Measurements from ENCODE around the gene IL10RB. TPM values are rescaled to one million over a fixed set of nuclear protein-coding genes. Genes with fewer than 3 reads are reported as not detected.

The IL10RB gene
- total and polyA plus RNA-seq, 7 donors = 15.0 to 66.8 (median 26.2) TPM

DNA sequence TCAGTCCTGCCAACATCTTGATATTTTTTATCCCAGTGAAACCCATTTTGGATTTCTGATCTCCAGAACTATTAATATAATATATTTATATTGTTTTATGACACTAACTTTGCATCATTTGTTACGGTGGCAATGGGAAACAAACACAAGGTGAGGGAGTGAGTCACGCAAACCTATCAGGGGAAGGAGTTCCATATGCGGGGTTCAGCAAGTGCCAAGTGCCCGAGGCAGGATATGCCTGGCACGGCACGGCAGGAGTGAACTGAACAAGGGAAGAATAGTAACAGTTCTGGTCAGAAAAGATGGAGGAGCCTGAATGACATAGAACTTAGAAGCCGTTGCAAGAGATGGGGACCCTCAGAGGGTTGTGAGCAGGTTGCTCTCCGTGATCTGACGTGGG, 7.7 kb upstream of the IL10RB start:
- Histone ChIP-seq H3K27me3 (no peaks in the 10 kb centered on the region), H3K27ac (no peak overlapping the region), H3K4me1 (no peaks in the 10 kb centered on the region), H3K9me3 (no peaks in the 10 kb centered on the region), H3K4me3 (no peak overlapping the region), H3K36me3 (peaks cover 0 to 59% (median 23%) of the 10 kb centered on the region in 4 donors)
- intact Hi-C loops (cut with DNase I) = no loop called here
- 97% methylated on average over 9 of the region's 9 CpGs for WGBS, 2 donors
- no peak for DNase-seq
- no peak for TF ChIP-seq EP300 (IDR thresholded peaks at IDR 0.05)
- TF ChIP-seq POLR2AphosphoS5 (IDR thresholded peaks at IDR 0.05) = no peak
- TF ChIP-seq POLR2A (IDR thresholded peaks at IDR 0.05) = no peak
- TF ChIP-seq, protein P1, sequence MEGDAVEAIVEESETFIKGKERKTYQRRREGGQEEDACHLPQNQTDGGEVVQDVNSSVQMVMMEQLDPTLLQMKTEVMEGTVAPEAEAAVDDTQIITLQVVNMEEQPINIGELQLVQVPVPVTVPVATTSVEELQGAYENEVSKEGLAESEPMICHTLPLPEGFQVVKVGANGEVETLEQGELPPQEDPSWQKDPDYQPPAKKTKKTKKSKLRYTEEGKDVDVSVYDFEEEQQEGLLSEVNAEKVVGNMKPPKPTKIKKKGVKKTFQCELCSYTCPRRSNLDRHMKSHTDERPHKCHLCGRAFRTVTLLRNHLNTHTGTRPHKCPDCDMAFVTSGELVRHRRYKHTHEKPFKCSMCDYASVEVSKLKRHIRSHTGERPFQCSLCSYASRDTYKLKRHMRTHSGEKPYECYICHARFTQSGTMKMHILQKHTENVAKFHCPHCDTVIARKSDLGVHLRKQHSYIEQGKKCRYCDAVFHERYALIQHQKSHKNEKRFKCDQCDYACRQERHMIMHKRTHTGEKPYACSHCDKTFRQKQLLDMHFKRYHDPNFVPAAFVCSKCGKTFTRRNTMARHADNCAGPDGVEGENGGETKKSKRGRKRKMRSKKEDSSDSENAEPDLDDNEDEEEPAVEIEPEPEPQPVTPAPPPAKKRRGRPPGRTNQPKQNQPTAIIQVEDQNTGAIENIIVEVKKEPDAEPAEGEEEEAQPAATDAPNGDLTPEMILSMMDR (IDR thresholded peaks at IDR 0.05) = no peak

DNA sequence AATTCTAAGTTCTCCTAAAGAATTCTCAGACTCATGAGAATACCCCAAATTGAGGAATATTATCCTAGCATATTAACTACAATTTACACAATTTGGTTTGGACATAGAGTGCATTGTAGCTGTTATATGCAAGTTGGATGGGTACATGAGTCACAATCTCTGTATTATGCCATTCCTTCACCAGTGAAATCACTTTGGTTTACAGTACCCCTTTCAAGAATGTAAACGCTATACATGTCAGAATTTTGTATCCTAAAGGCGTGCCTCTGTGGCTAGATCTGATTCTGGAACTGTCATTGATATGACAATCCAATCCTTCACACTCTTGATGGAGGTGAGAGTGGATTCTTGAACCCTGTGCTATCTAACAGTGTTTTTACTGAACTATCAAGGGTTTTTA, 6.7 kb upstream of the IL10RB start:
- Histone ChIP-seq H3K9me3 (no peaks in the 10 kb centered on the region), H3K27me3 (no peaks in the 10 kb centered on the region), H3K36me3 (peaks cover 0 to 53% (median 19%) of the 10 kb centered on the region in 4 donors), H3K4me1 (no peaks in the 10 kb centered on the region), H3K4me3 (no peak overlapping the region), H3K27ac (no peak overlapping the region)
- no peak for DNase-seq
- 84 to 85% methylated on average over 2 of the region's 2 CpGs for WGBS, 2 donors
- TF ChIP-seq EP300 (IDR thresholded peaks at IDR 0.05) = no peak
- no peak for TF ChIP-seq POLR2AphosphoS5 (IDR thresholded peaks at IDR 0.05)
- TF ChIP-seq POLR2A (IDR thresholded peaks at IDR 0.05) = no peak
- TF ChIP-seq, protein P1 (IDR thresholded peaks at IDR 0.05) = no peak
- intact Hi-C loops (cut with DNase I) = no loop called here

DNA sequence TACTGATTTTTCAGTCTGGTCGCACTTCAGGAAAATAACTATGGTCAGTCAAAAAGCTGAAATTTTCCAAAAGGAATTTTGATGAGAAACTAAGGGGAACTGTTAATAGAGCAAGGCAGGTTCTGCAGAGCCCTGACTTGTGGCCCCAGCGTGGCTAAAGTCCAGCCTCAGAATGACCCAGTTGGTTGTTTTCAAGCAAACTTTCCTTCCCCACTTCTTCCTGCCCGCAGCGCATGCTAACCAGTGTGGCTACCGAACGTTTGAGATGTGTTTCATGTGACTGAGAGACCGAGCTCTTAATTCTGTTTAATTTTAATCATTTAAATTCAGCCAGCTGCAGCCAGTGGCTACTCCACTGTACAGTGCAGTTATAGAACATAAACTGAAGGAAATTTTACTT, 6.2 kb upstream of the IL10RB start:
- Histone ChIP-seq H3K4me1 (no peaks in the 10 kb centered on the region), H3K27ac (no peak overlapping the region), H3K27me3 (no peaks in the 10 kb centered on the region), H3K36me3 (peaks cover 0 to 47% (median 17%) of the 10 kb centered on the region in 4 donors), H3K4me3 (no peak overlapping the region), H3K9me3 (no peaks in the 10 kb centered on the region)
- no peak for DNase-seq
- 73 to 83% methylated on average over 7 of the region's 7 CpGs for WGBS, 2 donors
- intact Hi-C loops (cut with DNase I) = no loop called here
- TF ChIP-seq POLR2A (IDR thresholded peaks at IDR 0.05) = no peak
- no peak for TF ChIP-seq EP300 (IDR thresholded peaks at IDR 0.05)
- TF ChIP-seq, protein P1 (IDR thresholded peaks at IDR 0.05) = no peak
- TF ChIP-seq POLR2AphosphoS5 (IDR thresholded peaks at IDR 0.05) = no peak

DNA sequence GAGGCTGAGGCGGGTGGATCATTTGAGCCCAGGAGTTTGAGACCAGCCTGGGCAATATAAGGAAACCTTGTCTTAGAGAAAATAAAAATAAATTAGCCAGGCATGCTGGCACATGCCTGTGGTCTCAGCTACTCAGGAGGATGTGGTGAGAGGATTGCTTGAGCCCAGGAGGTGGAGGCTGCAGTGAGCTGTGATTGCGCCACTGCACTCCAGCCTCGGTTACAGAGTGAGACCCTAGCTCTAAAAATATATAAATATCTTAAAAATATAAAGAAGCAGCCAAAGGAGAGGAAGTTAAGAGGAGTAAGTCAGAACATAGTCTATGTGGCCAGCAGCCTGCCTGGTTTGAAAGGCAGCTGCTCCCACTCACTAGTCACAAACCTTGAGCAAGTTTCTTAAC, 4.5 kb upstream of the IL10RB start:
- Histone ChIP-seq H3K4me1 (peaks cover 0 to 10% (median 3%) of the 10 kb centered on the region in 4 donors), H3K27me3 (no peaks in the 10 kb centered on the region), H3K9me3 (no peaks in the 10 kb centered on the region), H3K27ac (no peak overlapping the region), H3K4me3 (no peak overlapping the region), H3K36me3 (peaks cover 0 to 30% (median 17%) of the 10 kb centered on the region in 4 donors)
- 56 to 81% methylated on average over 3 of the region's 3 CpGs for WGBS, 2 donors
- no peak for DNase-seq
- intact Hi-C loops (cut with DNase I) = no loop called here
- no peak for TF ChIP-seq POLR2A (IDR thresholded peaks at IDR 0.05)
- peak in 1 of 4 donors; percentile 3 for TF ChIP-seq EP300 (IDR thresholded peaks at IDR 0.05)
- TF ChIP-seq, protein P1 (IDR thresholded peaks at IDR 0.05) = no peak

DNA sequence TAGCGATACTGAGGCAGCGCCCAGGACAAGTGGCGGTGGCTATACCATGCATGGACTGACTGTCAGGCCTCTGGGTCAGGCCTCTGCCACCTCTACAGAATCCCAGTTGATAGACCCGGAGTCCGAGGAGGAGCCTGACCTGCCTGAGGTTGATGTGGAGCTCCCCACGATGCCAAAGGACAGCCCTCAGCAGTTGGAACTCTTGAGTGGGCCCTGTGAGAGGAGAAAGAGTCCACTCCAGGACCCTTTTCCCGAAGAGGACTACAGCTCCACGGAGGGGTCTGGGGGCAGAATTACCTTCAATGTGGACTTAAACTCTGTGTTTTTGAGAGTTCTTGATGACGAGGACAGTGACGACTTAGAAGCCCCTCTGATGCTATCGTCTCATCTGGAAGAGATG, 3.2 kb upstream of the IL10RB start:
- DNase-seq = no peak
- H3K4me3 ChIP-seq = no peak overlapping the region
- no peak overlapping the region for H3K27ac ChIP-seq
- peaks cover 0 to 18% (median 12%) of the 10 kb centered on the region in 4 donors for H3K4me1 ChIP-seq
- peaks cover 0 to 18% (median 10%) of the 10 kb centered on the region in 4 donors for H3K36me3 ChIP-seq
- WGBS, 2 donors = 96% methylated on average over 11 of the region's 11 CpGs
- no peaks in the 10 kb centered on the region for H3K9me3 ChIP-seq
- intact Hi-C loops (cut with DNase I) = no loop called here
- TF ChIP-seq, protein P1 (IDR thresholded peaks at IDR 0.05) = no peak
- no peaks in the 10 kb centered on the region for H3K27me3 ChIP-seq

Measured in sigmoid colon (tissue), 7 donors.